Left colon (tissue), 2 donors: ENCODE measurements around the gene CAPZA2. TPM values are rescaled to one million over a fixed set of nuclear protein-coding genes. Genes with fewer than 3 reads are reported as not detected.
"Not testable (repeated sequence)": the region's sequence is repeated elsewhere in the genome, so short reads cannot be mapped to it uniquely, and the experiment has no call there.

Experiments
- ATAC-seq: fragments of 200-7000 bp; cut with Tn5 transposase; one replicate; pipeline ENCODE4 v1.9.1; 2020; ENCODE audit warnings: mild to moderate bottlenecking, moderate library complexity
- DNase-seq, 2 donors: peaks; one replicate each; pipeline ENCODE4 v3.0.0-alpha.2; 2020
- intact Hi-C, 2 donors: fragments of 100-400 bp; cut with DNase I in 1 of 2; cut with micrococcal nuclease in 1 of 2; formaldehyde crosslinking; loops; one replicate each; pipeline versions ENCODE4 v1.11.2 to v1.14.0; 2022; cut with DNase I, micrococcal nuclease
- total RNA-seq, 2 donors: library from RNA; stranded (reverse); fragmentation: NEBNext Ultra II Directional; extraction: Animal tissue kit (Norgen Biotek cat#: 25700); gene quantifications; one replicate each; pipeline ENCODE4 v1.2.1, GENCODE V29; 2021
- donor health status: DM: no; HTN: no; CAD: no.
- donor health status: DM: yes; HTN: yes; CAD: no.

The CAPZA2 gene
- total RNA-seq, 2 donors from 2014 or later, result 209 to 291 TPM

GRCh38 chr7:116902867-116903266, 40.5 kb downstream of the CAPZA2 start:
- DNase-seq (no peak), ATAC-seq (no peak)
- intact Hi-C loops, result no loop called here

- intact Hi-C loops, result no loop called here
- DNase-seq, result no peak
- no peak for ATAC-seq
Measured at GRCh38 chr7:116906391-116906790, 44.0 kb downstream of the CAPZA2 start.

DNA sequence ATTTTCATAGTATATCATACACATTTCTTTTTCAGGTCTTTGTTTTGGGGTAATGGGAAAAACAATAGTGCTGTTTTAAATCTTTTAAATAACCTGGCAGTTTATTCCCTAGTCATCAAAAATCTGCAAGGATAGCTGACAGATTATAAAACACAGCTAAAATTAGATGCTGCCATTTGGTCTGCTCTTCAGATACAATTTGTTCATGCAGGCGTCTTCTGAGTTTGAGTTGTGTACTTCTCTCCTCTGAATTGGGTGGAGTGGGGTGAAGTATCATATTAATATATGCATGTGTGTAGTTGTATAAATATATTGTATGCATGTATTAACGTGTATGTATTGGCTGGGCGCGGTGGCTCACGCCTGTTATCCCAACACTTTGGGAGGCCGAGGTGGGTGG, 48.0 kb downstream of the CAPZA2 start:
- no peak for DNase-seq
- no peak for ATAC-seq
- intact Hi-C loops, result no loop called here

- DNase-seq, result no peak
- ATAC-seq, result no peak
- intact Hi-C loops, result no loop called here
Measured at GRCh38 chr7:116911801-116912200, 49.4 kb downstream of the CAPZA2 start.

GRCh38 chr7:116912269-116912909, 50.0 kb downstream of the CAPZA2 start:
- ATAC-seq (no peak), DNase-seq (no peak)
- intact Hi-C loops, result no loop called here

GRCh38 chr7:116918704-116919103, 56.3 kb downstream of the CAPZA2 start:
- ATAC-seq (no peak), DNase-seq (no peak)
- intact Hi-C loops, result no loop called here

- DNase-seq (no peak), ATAC-seq (no peak)
- intact Hi-C loops, result no loop called here
Measured at GRCh38 chr7:116920359-116920758, 58.0 kb downstream of the CAPZA2 start.

DNA sequence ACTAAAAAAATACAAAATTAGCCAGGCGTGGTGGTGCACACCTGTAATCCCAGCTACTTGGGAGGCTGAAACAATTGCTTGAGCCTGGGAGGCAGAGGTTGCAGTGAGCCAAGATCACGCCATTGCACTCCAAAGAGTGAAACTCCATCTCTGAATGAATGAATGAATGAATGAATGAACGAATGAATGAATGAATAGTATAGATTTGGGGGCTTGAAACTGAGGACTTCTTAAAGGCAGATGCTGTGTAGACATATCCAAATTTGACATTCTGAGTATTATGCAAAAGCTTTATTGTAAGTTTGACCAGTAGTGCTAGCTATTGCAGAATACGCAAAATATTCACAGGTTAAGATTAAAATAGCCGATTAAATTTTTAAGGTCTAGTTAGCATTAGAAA, 60.2 kb downstream of the CAPZA2 start:
- ATAC-seq (no peak), DNase-seq (no peak)
- intact Hi-C loops, result no loop called here

- ATAC-seq (no peak), DNase-seq (no peak)
- intact Hi-C loops, result no loop called here
Measured at GRCh38 chr7:116924741-116925140, 62.4 kb downstream of the CAPZA2 start.

GRCh38 chr7:116929021-116929420, 66.6 kb downstream of the CAPZA2 start:
- intact Hi-C loops, result no loop called here
- ATAC-seq, result no peak
- DNase-seq, result no peak

DNA sequence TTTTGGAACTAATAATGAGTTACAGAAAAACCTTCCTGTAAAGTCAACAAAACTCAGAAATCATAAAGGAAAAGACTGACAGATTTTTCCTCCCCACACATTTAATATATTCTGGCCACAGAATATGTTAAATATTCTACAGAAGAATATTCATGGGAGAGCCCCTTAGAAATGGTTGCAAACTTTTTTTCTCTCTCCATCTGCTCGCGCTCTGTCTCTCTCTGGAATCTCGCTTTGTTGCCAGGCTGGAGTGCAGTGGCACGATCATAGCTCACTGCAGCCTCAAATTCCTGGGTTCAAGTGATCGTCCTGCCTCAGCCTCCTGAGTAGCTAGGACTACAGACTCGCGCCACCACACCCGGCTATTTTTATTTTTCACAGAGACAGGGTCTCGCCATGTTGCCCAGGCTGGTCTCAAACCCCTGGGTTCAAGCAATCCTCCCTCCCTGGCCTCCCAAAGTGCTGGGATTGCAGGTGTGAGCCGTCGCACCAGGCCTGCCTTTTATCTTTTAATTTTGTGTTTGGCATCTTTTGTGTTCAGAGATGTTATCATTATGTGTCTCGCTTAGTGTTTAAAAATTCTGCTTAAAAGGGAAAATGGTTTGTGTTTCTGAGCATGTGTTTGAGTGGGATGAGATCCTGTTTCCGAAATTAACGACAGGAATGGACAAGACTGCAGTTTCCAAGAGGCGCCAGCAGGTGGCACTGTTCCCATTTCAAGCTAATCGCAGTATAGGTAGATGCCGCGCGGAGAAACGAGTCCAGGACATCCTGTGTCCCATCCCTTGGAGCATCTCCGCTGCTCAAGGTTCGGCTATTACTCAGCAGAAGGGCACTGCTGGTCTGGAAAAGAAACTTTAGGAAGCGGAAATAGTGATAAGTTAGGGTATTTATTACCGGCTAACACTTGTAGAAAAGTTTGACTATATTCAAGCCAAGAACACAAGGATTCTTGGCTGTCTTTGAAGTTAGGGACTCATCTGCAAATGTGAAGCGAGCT, 67.8 kb downstream of the CAPZA2 start:
- intact Hi-C loops, result loop anchor here in 1 of 2 donors (5.0 kb wide), 1 partner anchor 192 kb away; no protein-coding TSS in a partner anchor
- ATAC-seq, result peak; percentile 84
- DNase-seq, result peak; percentile 61 to 79

DNA sequence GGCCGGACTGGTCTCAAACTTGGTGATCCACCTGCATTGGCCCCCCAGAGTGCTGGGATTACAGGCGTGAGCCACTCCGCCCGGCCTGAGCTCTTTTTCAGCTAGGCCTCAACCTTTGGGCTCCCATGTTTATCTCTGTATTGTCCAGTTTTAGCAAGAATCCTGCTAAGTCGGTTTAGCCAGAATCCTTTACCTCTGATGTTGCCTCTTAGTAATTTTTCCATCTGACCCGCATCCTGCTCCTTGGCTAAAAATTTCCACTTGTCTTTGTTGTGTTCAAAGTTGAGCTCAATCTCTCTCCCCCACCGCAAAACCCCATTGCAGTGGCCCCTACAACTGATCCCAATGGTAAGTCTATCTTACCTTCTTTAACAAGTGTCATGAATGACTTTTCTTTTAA, 70.2 kb downstream of the CAPZA2 start:
- no peak for DNase-seq
- no peak for ATAC-seq
- intact Hi-C loops, result loop anchor here in 1 of 2 donors (5.0 kb wide), 1 partner anchor 190 kb away; no protein-coding TSS in a partner anchor

- no peak for ATAC-seq
- intact Hi-C loops, result loop anchor here in 1 of 2 donors (5.0 kb wide), 1 partner anchor 189 kb away; no protein-coding TSS in a partner anchor
- DNase-seq, result no peak
Measured at GRCh38 chr7:116933465-116933864, 71.1 kb downstream of the CAPZA2 start.

DNA sequence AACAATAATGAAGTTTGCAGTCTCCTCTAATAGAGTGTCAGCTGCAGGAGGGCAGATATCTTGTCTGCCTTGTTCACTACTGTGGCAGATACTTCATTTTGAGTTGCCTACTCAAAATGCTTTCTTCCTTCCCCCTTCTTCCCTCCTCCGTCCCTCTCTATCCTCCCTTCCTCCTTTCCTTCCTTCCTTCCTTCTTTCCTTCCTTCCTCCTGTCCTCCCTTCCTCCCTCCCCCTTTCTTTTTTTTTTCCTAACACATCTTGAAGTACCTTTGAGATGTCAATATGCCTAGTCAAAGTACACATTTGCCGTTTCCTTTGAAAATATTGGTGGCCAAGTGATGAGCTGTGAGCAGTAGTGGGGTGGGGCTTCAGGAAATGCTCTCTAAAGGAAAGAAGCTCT, 72.2 kb downstream of the CAPZA2 start:
- intact Hi-C loops, result loop anchor here in 1 of 2 donors (5.0 kb wide), 1 partner anchor 188 kb away; no protein-coding TSS in a partner anchor

DNA sequence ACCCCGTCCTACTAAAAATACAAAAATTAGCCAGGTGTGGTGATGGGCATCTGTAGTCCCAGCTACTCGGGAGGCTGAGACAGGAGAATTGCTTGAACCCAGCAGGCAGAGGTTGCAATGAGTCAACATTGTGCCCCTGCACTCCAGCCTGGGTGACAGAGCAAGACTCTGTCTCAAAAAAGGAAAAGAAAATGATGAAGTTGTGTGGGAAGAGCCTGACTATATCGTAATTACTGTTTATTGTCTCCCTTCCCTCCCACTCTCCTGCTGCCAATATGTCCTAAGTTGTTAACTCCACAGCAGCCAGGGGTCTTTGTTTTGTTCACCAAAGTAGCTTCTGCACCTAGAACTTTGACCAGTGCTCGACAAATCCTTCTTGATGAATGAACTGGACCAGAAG, 74.5 kb downstream of the CAPZA2 start:
- DNase-seq, intact Hi-C loops, ATAC-seq: not testable (repeated sequence)

More for the DNA sequence above, 72.2 kb downstream of the CAPZA2 start:
- ATAC-seq, result no peak
- no peak for DNase-seq

- ATAC-seq, result no peak
- intact Hi-C loops, result no loop called here
- no peak for DNase-seq
Measured at GRCh38 chr7:116938678-116939077, 76.3 kb downstream of the CAPZA2 start.

DNA sequence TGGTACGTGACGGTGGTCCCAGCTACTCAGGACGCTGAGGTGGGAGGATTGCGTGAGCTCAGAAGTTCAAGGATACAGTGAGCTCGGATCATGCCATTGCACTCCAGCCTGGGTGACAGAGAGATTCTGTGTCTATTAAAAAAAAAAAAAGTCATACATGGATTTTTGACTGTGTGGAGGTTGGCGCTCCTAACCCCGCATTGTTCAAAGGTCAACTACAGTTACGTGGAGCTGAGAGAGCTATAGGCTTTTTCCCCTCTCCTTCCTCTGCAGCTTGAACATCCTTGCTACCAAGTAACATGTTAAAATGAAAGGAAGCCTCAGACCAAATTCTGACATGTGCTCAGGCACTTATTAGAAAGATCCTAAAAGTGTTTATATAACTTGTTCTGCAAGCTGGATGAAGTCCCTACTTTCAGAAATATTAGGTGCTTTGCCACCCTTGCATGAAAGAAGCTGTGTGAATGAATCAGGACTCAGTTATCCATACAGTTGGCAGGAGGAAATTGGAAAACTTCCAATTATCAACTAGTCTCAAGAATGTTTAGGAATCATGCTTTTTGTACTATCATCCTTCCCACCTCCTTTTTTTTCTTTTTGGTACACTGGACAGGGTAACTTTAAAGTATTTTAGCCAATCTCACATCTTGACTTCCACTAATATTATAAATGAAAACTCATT, 78.4 kb downstream of the CAPZA2 start:
- intact Hi-C loops, result no loop called here
- DNase-seq (no peak), ATAC-seq (no peak)

GRCh38 chr7:116942504-116942903, 80.1 kb downstream of the CAPZA2 start:
- DNase-seq (no peak), ATAC-seq (no peak)
- intact Hi-C loops, result no loop called here

DNA sequence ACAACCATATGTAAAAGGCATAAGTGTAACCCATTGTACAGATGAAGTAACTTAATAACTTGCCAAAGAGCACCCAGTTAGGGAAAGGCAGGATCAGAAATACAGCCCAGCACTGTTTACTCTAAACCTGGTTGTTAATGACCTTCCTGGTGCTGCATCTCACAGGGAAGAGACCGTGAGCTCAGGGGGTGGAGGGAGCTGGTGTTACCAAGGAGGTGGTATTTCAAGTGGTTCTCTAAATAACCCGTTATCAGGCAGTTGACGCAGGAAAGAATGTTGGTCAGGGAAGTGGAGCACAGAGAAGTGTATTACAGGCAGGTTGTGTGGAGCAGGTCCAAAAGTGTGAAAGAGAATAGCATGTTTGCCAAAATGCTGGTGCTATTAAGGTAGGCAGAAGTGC, 86.5 kb downstream of the CAPZA2 start:
- intact Hi-C loops, result no loop called here
- DNase-seq, result no peak
- ATAC-seq, result no peak
